COLO829 (cell line): ENCODE measurements around the gene EVX1.

Experiments used
- DNase-seq: peaks from one replicate; pipeline ENCODE4 v3.0.0; 2012; ENCODE audit warnings: low spot score

Gene EVX1

DNA sequence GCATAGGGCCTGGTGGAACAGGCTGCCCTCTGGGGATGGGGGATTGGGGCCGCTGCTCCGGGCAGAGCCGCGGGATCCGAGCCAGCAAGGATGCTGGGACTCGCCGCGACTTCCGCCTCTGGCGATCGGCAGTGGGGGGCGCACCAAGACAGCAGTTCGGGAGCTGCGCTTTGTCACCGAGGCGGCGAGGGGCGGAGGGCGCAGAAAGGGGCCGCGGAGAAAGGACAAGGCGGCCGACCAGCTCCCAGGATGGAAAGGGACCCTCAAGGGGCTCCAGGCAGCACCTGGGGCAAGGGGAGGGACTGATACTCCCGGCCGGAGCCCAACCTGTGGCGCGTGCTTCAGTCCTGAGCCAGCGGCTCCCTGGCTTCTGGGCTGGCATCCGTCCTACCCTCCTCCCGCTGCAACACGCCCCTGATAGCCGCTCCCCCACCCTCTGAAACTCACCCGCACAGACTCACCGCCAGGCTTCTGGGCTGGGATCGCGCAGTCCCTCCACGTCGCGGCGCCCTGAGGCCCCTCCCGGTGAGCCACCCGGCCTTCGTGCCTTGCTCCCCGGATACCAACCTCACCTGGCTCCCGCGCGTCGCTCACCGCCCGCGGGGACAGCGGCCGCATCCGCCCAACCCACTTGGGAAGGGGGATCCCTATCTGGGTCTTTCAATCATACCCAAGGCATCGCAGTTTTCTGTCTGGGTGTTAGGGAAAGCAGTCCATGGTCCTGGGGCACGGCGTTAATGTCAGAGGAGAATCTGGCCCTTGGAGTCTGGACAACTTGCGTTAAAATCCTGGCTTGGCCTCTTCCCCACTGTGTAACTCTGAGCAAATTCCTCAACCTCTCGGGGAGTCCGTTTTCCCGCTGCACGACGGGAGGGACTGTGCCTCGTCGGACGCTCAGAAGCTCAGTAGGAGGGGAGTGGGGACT is 7.0 kb upstream of the EVX1 start:
- DNase-seq: peak; percentile 11

DNA sequence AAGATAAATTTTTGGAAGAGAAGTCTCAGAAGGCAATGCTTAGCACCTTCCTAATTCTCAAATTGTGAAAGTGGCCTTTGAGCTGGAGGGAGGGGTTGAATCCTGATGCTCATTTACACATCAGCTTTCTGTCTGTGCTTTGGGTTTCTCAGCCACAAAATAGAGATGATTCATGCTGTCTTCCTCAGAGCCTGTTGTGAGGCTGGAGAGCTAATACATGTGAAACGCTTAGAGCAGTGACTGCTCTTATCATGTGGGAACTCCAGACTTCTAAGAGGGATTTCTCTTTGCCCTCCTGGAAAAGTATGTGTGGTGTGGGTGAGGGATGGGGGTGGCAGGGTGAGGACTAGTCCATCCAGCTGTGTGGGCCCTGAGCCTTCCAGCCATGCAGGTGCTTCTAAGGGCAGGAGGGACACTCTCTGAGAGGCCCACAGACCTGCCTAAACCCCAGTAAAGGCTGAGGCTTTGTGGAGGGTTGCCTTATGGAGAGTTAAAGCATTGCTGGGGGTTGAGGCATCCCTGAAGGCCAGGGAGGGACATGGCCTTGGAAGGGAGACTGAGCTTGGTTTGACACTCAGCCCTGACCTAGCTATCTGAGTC is 4.8 kb upstream of the EVX1 start:
- DNase-seq: peak; percentile 36

DNA sequence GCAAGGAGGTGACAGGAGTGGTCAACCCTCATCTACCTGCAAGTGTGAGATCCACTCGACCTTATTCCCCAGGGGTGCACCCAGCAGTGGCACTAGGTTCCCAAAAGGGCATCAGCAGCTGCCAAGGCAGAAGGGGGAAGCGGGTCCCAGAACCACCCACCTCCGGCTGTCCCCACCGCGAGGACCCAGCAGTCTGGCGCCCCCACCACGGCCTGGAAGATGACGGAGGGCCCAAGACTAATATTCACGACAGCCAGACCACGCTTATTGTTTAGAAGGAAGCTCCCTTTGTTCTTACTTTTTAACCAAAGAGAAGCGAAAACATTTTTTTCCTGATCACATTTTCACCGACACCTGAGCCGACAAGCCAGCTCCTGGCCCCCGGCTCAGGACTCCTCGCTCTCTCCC is 3.6 kb upstream of the EVX1 start:
- no peak for DNase-seq

- DNase-seq: no peak
These were observed 3.1 kb upstream of the EVX1 start for GRCh38 chr7:27239387-27240014.

GRCh38 chr7:27240015-27240731 is 2.4 kb upstream of the EVX1 start:
- no peak for DNase-seq

DNA sequence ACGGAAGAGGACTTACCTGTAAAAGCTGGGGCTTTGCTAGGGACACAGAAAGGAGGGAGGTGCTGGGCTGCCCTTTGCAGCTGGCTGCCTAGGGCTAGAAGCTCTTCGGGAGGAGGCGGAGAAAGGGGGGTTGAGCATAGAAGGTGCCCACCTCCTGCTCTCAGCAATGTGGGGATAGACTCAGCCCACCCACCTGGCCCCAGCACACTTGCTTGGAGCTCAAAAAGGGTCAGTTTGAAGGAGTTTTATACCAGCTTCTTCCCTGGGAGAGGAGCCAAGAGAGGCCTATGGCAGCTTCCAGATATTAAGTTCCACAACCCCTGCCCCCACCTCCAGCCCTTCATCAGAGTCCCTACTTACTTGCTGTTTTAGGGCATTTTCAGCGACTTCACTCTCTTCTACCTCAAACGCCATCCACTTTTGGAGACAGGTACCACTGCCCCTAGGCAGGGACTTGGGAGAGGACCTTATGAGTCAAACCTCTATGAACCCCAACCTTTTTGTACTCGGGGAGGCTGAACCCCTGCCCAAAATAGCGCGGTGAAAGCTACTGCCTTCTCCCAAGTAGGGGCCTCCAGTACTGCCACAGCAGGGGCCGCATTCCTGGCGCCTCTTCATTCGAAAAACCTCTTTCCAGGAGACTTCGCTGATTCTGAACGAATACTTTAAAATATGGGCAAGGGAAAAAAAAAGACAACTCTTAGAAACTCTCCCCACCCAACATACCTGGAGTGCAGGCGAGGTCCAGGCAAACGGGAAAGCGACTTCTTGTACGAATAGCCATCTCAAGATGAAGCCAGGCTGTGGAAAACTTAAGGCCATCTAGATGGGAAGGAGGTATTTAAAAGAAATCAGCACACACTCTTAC is 1.2 kb upstream of the EVX1 start:
- no peak for DNase-seq

- DNase-seq: no peak
These were observed 448 bp upstream of the EVX1 start for GRCh38 chr7:27242154-27242553.

GRCh38 chr7:27243340-27244163 is 950 bp downstream of the EVX1 start:
- DNase-seq: no peak

DNA sequence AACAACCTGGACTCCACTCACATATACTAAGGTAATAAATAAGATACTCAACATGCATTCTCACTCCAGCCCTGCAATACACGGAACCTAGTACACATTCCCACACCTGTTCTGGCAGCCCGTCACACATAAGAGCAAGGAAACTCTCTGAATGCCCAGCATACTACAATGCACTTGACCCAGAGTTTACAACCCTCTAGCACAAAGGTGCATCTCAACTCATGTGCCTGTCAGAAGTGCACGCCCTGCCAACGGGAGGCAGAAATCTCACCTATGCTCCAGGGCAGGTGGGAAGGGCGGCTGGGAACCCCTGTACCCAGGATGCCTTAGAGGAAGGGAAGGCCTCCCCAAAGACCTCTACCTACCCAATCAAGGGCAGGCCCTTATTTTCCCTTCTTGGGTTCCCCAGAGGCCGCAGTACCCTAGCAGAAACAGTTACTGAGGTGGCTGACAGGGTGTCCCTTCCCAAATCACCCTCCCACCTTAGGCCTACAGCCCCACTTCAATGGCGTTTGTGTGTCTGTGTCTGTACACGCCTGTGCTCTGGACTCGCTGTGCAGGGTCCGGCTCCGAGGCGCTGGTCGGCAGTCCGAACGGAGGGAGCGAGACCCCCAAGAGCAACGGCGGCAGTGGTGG is 2.0 kb downstream of the EVX1 start:
- DNase-seq: no peak

GRCh38 chr7:27245124-27245797 is 2.7 kb downstream of the EVX1 start:
- no peak for DNase-seq

DNA sequence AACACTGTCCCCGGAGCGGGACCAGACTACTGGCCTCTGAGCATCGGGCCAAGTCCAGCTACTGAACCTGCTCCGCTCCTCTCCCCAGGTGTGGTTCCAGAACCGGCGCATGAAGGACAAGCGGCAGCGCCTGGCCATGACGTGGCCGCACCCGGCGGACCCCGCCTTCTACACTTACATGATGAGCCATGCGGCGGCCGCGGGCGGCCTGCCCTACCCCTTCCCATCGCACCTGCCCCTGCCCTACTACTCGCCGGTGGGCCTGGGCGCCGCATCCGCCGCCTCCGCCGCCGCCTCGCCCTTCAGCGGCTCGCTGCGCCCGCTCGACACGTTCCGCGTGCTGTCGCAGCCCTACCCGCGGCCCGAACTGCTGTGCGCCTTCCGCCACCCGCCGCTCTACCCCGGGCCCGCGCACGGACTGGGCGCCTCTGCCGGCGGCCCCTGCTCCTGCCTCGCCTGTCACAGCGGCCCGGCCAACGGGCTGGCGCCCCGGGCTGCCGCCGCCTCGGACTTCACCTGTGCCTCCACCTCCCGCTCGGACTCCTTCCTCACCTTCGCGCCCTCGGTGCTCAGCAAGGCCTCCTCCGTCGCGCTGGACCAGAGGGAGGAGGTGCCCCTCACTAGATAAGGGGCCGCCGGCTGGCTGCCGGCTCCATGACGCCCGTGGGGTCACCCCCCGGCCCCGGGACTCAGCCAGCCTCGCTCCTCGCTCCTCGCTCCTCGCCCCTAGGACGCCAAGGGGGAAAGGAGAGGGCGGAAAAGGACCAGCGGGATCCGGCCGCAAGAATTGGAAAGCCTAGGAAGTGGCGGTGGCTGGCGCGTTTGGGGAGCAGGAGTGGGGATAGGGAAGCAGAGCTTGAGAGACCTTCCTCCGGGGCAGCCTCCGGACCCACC is 3.4 kb downstream of the EVX1 start:
- DNase-seq: no peak

DNA sequence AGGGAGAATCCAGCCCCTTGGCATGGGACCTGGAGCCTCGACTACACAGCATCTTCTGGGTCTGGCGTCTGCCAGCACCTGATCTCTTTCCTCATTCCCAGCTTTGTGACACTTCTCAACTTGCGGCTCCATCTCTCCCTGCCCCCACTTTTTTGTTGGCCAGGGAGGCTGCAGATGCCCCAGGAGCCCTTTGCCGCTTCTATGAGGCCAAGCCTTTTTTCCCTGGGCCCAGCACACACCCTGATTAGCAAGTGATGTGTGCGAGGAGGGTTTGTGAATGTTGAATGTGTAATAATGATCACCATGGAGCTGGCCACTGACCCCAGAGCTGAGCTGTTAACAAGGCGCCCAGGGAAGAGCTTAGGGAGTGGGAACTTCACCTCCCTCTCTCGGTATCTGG is 4.4 kb downstream of the EVX1 start:
- DNase-seq: no peak

DNA sequence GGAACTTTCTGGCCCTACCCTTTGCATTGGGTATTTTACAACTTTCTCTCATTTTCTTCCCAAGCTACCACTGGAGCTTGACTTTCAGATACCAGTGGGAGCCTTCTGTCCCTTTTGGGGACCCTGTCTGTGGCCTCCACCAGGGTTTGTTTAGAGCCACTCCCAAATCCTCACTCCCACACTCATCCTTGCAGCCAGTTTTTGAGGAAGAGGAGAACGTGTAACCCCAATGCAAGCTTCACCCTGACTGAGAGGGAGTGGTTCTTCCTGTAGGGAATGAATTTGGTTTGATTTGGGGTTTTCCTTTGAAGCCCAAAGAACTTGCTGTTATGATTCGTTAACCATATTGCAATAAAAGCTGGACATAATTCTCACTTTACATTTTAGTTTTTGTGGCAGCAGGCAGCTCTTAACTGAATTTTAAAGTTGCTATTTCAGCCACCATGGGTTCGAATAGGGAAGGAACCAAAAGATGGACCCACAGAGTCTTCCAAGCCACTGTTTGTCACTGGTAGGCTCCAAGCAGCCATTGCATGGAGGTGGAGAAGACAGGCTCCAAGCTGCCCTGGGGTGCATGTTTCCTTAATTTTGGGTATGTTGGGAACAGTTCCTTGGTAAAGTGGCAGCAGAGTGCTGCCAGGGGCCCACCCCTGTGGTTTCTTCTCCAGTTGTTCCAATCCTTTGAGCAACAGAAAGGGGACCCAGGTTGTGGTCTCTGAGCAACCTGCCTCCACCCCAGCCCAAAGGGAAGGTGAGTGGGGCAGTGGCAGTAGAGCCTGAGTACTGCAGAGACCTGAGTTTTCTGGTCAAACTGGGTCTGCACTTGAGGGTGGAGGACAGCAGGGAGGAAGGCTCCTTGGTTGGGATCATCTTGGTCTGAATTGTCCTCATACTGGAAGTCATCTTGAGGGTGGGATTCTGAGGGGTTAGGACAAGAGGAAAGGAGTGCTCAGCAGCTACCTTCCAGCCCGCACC is 5.1 kb downstream of the EVX1 start:
- no peak for DNase-seq

DNA sequence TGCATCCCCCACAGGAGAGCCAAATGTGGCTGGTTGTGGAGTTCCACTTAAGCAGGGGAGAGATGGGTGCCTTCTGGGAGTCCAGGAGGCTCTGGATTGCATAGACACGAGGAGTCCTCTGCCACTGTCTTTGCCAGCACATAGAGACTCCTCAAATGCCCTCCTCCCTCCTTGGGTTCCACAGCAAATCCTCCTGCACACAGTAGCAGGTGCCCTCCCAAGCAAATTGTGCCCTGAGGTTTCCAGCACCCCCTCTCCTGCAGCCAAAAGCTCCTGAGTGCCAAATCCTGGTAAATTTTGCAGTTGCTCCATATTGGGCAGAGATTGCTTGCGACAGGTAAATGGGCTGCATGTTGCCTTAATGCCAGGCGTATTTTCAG is 5.8 kb downstream of the EVX1 start:
- no peak for DNase-seq

- DNase-seq: no peak
These were observed 6.5 kb downstream of the EVX1 start for GRCh38 chr7:27248911-27249723.
